Measurements from ENCODE around the gene TMEM80.

- TF ChIP-seq, protein P1, sequence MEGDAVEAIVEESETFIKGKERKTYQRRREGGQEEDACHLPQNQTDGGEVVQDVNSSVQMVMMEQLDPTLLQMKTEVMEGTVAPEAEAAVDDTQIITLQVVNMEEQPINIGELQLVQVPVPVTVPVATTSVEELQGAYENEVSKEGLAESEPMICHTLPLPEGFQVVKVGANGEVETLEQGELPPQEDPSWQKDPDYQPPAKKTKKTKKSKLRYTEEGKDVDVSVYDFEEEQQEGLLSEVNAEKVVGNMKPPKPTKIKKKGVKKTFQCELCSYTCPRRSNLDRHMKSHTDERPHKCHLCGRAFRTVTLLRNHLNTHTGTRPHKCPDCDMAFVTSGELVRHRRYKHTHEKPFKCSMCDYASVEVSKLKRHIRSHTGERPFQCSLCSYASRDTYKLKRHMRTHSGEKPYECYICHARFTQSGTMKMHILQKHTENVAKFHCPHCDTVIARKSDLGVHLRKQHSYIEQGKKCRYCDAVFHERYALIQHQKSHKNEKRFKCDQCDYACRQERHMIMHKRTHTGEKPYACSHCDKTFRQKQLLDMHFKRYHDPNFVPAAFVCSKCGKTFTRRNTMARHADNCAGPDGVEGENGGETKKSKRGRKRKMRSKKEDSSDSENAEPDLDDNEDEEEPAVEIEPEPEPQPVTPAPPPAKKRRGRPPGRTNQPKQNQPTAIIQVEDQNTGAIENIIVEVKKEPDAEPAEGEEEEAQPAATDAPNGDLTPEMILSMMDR (conservative IDR thresholded peaks at IDR 0.05; ENCODE audit: low read depth, low read length), result no peak
- TF ChIP-seq EZH2 (IDR thresholded peaks at IDR 0.05; ENCODE audit: borderline replicate concordance, low read depth, low read length, poor library complexity, severe bottlenecking), result no peak
These were observed 26.2 kb downstream of the TMEM80 start for GRCh38 chr11:721741-722345.
